Nasal cavity respiratory epithelium epithelial cell of viscerocranial mucosa (primary cell): ENCODE measurements around the gene FAM107A. TPM values are rescaled to one million over a fixed set of nuclear protein-coding genes. Genes with fewer than 3 reads are reported as not detected.

Source experiments
- total RNA-seq: library from RNA; depleted of rRNA; stranded (reverse); fragments of >200 nt; gene quantifications from 2 replicates; pipeline ENCODE4 v1.2.3, GENCODE V29; 2014

The FAM107A gene, protein sequence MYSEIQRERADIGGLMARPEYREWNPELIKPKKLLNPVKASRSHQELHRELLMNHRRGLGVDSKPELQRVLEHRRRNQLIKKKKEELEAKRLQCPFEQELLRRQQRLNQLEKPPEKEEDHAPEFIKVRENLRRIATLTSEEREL
- not detected in 2 replicates for total RNA-seq

GRCh38 chr3:58577269-58577821, at the start of gene FAM107A:
Gene FAM107A, minus strand, starts transcription at chr3:58577391. Its CDS starts 7,531 bp downstream, at chr3:58569860.

DNA sequence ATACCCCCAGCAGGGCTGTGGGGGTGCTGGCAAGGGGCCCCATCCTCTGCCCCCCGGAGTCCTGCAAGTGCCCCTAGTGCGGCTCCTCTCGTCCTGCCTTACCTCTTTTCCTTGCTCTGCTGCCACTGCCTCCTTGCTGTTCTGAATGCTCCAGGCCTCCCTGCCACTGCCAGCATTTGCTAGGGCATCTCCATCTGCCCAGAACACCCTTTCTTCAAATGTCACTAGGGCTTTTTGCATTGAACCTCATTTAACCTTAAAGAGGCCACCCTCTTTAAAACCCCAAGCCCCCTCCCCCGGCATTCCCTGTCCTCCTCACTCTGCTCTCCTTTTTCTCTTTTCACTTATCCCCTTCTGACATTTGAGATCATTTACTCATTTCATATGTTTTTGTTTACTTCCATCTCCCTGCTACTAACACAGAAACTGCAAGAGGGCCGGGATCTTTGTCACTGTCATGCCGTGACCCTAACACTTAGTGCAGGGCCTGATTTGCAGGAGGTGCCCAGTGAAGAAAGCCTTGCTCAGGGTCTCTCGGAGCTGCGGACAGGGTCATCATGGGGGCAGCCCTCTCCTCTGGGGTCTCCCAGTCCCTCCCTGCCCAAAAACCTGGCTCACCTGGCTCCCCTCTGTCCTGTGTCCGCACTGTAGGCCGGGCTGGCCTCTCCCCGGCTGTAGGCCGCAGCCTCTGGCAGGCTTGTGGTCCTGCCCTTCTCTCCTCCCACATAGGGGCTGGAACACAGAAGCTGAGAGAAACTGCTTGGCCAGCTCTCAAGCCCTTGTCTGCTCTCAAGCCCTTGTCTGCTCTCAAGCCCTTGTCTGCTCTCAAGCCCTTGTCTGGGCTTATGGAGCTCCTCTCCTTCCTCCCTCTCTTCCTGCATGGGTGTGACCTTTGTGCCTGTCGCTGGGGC, 40.4 kb downstream of the FAM107A start, which contains the start of gene ACOX2:
Gene ACOX2, minus strand, starts transcription at position 690 of the 911 bp plus-strand sequence. CDS start 2,084 bp downstream, outside the sequence.

Other genes starting within 250 kb of the FAM107A start
- 21.9 and 37.6 TPM in 2 replicates for gene PXK, start 244.5 kb downstream of the FAM107A start, total RNA-seq
- gene PDHB, start 143.6 kb downstream of the FAM107A start, total RNA-seq, result 36.2 and 51.5 TPM in 2 replicates
- gene KCTD6, start 85.3 kb downstream of the FAM107A start, total RNA-seq, result 5.5 and 8.3 TPM in 2 replicates
- under 0.01 and 0.21 TPM in 2 replicates for gene ACOX2, start 40.2 kb downstream of the FAM107A start, total RNA-seq
- 1.4 and 8.5 TPM in 2 replicates for gene FAM3D, start 89.4 kb upstream of the FAM107A start, total RNA-seq